Measurements from ENCODE around the gene NSL1. TPM values are rescaled to one million over a fixed set of nuclear protein-coding genes. Genes with fewer than 3 reads are reported as not detected.
"Not testable (repeated sequence)": the region's sequence is repeated elsewhere in the genome, so short reads cannot be mapped to it uniquely, and the experiment has no call there.

The NSL1 gene
- total RNA-seq, result 41.4 and 81.0 TPM in 2 replicates
- polyA plus RNA-seq, result 34.9 and 44.8 TPM in 2 replicates

- Histone ChIP-seq H3K27me3 (no peaks in the 10 kb centered on the region), H3K36me3 (peaks cover 3% of the 10 kb centered on the region), H3K27ac (peak within 1 kb of the TSS; percentile 89), H3K9me3 (ENCODE audit: low read depth) (no peaks in the 10 kb centered on the region), H3K4me3 (peak within 1 kb of the TSS; percentile 79), H3K4me1 (ENCODE audit: low read depth) (peaks cover 6% of the 10 kb centered on the region)
- TF ChIP-seq, protein P1, sequence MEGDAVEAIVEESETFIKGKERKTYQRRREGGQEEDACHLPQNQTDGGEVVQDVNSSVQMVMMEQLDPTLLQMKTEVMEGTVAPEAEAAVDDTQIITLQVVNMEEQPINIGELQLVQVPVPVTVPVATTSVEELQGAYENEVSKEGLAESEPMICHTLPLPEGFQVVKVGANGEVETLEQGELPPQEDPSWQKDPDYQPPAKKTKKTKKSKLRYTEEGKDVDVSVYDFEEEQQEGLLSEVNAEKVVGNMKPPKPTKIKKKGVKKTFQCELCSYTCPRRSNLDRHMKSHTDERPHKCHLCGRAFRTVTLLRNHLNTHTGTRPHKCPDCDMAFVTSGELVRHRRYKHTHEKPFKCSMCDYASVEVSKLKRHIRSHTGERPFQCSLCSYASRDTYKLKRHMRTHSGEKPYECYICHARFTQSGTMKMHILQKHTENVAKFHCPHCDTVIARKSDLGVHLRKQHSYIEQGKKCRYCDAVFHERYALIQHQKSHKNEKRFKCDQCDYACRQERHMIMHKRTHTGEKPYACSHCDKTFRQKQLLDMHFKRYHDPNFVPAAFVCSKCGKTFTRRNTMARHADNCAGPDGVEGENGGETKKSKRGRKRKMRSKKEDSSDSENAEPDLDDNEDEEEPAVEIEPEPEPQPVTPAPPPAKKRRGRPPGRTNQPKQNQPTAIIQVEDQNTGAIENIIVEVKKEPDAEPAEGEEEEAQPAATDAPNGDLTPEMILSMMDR (IDR thresholded peaks at IDR 0.05; ENCODE audit: low read depth, low read length), result no peak
- DNase-seq (ENCODE audit: low read depth in 1 of 2, low spot score in 1 of 2), result peak; percentile 92 to 95
Observed at GRCh38 chr1:212791676-212792395, at the start of gene NSL1, which contains the start of gene TATDN3. Gene NSL1 (minus strand): TSS chr1:212791777. CDS start chr1:212791763, 14 bp downstream. Gene TATDN3 (plus strand): TSS chr1:212791894. CDS start chr1:212791922, 28 bp downstream.

DNA sequence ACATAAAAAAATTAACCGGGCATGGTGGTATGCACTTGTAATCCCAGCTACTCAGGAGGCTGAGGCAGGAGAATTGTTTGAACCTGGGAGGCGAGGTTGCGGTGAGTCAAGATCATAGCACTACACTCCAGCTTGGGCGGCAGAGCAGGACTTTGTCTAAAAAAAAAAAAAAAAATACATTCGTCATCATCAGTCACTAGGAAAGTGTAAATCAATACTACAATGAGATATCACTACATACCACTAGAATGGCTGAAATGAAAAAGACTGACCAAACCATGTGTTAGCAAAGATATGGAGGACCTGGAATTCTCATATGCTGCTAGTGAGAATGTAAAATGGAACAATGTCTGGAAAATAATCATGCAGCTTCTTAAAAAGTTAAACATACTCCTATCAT, 46.6 kb upstream of the NSL1 start:
- Histone ChIP-seq H3K36me3 (no peaks in the 10 kb centered on the region), H3K4me3 (no peak overlapping the region), H3K27me3 (no peaks in the 10 kb centered on the region), H3K9me3 (ENCODE audit: low read depth) (no peaks in the 10 kb centered on the region), H3K4me1 (ENCODE audit: low read depth) (peaks cover 8% of the 10 kb centered on the region), H3K27ac (no peak overlapping the region)
- TF ChIP-seq, protein P1 (IDR thresholded peaks at IDR 0.05; ENCODE audit: low read depth, low read length), result no peak
- no peak for DNase-seq (ENCODE audit: low read depth in 1 of 2, low spot score in 1 of 2)

GRCh38 chr1:212833211-212834207, 41.9 kb upstream of the NSL1 start:
- H3K9me3 ChIP-seq (ENCODE audit: low read depth), result not testable (repeated sequence)
- peak in 1 of 2 donors; percentile 29 for DNase-seq (ENCODE audit: low read depth in 1 of 2, low spot score in 1 of 2)

DNA sequence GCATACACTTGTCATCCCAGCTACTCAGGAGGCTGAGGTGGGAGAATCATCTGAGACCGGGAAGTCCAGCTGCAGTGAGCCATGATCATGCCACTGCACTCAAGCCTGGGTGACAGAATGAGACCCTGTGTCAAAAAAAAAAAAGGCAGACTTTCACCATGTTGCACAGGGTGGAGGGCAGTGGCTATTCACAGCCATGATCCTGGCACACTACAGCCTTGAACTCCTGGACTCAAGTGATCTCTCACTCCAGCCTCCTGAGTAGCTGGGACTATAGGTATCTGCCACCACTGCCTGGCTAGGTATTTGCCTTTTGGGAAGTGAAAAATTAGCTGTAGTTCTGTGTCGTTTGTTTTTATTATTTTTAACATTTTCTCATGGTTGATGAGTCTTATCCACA, 36.8 kb upstream of the NSL1 start:
- DNase-seq (ENCODE audit: low read depth in 1 of 2, low spot score in 1 of 2), result no peak
- H3K27ac ChIP-seq, result no peak overlapping the region

More at GRCh38 chr1:212833211-212834207, 41.9 kb upstream of the NSL1 start:
- not testable (repeated sequence) for H3K27me3 ChIP-seq; H3K36me3 ChIP-seq; H3K4me3 ChIP-seq; H3K4me1 ChIP-seq (ENCODE audit: low read depth)
- peak overlapping the region; percentile 80 for H3K27ac ChIP-seq

GRCh38 chr1:212827831-212828278, 36.3 kb upstream of the NSL1 start:
- Histone ChIP-seq H3K36me3 (no peaks in the 10 kb centered on the region), H3K9me3 (ENCODE audit: low read depth) (peaks cover 5% of the 10 kb centered on the region), H3K27ac (no peak overlapping the region), H3K4me1 (ENCODE audit: low read depth) (no peaks in the 10 kb centered on the region), H3K27me3 (no peaks in the 10 kb centered on the region), H3K4me3 (no peak overlapping the region)
- DNase-seq (ENCODE audit: low read depth in 1 of 2, low spot score in 1 of 2), result no peak
- TF ChIP-seq, protein P1 (IDR thresholded peaks at IDR 0.05; ENCODE audit: low read depth, low read length), result no peak

More for the DNA sequence above, 36.8 kb upstream of the NSL1 start:
- Histone ChIP-seq H3K4me3 (no peak overlapping the region), H3K36me3 (no peaks in the 10 kb centered on the region), H3K4me1 (ENCODE audit: low read depth) (peaks cover 4% of the 10 kb centered on the region), H3K9me3 (ENCODE audit: low read depth) (peaks cover 5% of the 10 kb centered on the region), H3K27me3 (no peaks in the 10 kb centered on the region)
- TF ChIP-seq, protein P1 (IDR thresholded peaks at IDR 0.05; ENCODE audit: low read depth, low read length), result no peak

All from cardiac muscle cell (in vitro differentiated cells and primary cell).